ENCODE measurements around the gene SIPA1L2.

Gene SIPA1L2

DNA sequence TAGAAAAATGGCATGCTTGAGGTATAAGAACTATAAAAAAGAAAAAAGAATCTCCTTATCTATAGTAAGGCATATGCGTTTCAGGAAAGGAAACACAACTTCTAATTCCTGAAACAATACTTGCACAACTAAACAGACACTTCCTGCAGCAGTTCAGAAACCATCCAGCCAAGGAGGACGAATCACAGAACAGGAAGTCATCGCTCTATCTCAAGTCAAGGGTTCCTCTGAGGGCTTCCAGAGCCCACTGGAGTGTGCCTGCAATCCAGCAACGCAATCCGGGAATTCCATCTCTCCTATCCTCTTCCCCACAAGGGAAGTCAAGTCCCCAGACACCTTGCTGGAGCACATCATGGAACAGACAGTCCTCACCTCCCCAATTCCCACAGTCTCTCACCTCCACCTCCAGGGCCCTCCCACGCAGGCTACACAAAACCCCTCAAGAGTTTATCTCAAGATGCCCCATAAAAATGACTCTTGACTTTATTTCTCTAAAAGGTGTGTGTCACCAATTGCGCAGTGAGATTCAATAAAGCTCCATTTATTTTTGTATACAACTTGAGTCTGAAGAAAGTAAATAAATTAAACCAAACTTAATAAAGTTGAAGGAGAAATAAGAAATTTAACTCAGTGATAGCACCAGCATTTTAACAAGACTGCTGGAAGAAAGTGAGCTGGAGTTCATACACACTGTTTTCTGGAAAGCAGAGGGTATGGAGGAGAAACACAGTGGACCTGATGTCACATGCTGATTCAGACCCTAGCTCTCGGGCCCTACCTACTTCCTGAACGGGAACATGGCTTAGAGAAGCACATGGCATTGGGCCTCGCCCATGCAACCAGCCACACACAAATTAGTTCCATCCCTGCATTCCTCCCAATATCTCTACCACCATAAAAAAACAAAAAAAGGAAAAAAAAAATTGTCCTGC is 39.9 kb downstream of the SIPA1L2 start:
- no peak for DNase-seq

DNA sequence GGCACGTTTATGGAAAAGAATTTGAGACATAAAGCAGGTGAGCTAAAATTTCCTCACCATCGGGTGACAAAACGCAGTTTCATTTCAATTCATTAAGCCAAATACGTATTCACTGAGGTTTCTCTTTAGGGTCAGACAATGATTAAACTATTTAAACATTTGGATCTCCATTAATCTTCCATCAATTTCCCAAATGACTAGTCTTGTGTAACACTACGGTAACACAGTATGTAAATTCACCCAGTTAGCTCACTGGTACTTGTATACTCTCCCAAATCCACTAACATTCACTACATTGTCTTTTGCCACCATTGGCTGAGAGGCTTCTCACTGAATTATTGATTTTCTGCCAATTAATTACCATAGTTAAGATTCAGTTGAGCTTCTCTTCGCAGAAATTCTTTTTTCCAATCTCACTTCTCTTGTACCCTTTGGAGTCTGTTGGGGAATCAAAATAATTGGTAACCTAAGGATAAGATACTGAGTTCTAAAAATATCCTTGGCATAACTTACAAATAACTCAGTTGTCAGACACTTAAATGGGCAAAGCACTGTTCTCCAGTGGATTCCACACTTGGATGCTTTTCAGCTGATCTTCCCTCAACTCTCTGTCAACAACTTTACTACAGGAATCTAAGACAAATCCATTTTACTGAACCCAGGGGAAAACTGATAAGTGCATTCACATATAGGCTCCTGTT is 40.7 kb downstream of the SIPA1L2 start:
- DNase-seq, result no peak

DNA sequence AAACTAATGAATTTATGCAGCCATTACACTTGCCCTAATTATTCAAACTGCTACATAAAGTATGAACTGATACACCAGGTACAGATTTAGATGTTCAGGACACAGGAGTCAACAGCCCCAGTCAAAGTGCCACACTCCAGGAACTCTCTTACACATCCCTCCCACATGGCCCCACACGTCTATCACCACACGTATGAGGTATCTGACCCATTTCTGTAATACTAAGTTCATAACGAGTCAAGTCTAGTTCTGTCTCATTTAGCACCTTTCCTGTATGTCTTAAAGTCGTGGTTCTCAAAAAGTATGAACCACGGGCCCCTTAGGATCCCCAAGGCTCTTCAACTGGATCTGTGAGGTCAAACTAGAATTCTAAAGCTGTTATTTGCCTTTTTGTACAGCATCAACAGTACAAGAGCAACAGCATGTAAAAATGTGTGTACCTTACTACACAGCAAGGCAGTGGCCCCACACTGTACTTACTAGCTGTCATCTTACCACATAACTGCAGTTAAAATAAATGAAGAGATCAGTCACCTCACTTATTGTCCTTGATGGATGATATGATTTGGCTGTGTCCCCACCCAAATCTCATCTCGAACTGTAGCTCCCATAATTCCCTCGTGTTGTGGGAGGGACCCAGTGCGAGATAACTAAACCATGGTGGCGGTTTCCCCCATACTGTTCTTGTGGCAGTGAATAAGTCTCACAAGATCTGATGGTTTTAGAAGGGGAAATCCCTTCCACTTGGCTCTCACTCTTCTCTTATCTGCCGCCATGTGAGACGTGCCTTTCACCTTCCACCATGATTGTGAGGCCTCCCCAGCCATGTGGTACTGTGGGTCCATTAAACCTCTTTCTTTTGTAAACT is 42.6 kb downstream of the SIPA1L2 start:
- no peak for DNase-seq

DNA sequence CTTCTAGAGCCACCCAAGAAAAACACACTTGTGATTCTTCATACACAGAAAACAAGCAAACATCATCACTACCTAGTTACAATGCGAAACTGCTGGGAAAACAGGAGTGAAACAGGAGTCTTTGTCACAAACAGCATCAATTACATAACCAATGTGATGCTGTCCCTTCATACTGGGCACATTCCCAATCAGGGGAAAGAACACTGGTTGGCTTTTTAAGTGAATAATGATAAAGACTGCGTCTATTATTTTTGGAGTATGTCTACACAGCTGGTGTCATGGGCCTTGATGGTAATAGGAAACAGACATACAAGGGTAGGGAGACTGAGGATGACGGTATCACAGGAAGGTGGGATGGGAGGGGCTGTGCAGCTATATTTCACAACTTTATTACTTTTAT is 43.3 kb downstream of the SIPA1L2 start:
- DNase-seq, result no peak

DNA sequence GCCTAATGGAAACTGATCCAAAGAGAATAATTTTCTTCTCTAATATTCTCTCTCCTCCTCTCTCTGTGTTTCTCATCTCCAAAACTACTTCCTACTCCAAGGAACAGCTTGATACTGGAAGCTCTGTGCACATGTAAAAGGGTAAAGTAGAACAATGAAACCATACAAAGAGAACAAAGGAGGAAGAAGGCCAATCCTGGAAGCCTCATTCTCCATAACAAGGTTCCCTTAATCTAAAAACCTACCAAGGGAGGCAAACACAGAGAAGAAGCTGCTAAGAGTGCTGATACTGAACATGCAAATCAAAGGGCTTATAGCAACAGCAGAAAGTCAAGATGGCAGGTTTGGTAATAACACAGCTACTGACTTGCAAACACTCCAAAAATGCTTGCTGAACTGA is 44.4 kb downstream of the SIPA1L2 start:
- no peak for DNase-seq

DNA sequence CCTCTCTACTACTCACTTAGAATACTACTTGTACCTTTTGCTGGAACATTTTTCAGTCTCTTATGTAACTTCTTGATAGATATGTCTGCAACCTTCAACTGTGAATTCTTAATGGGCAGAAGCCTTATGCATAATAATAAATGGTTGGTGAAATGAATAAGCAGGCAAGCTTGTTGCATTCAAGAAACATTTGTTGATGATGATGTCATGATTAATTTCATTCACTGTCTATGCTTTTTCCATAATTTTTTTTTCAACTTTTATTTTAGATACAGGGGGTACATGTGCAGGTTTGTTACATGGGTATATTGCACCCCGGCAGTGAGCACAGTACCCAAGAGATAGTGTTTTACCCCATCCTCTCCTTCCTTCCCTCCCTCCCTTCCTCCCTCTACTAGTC is 48.0 kb downstream of the SIPA1L2 start:
- no peak for DNase-seq
